Measurements from ENCODE around the gene ERAS.

GRCh38 chrX:48791063-48791820 is 35.1 kb upstream of the ERAS start:
- TF ChIP-seq POLR2A (IDR thresholded peaks at IDR 0.05; ENCODE audit: extremely low read depth, insufficient read length), result no peak
- TF ChIP-seq CTCF (IDR thresholded peaks at IDR 0.05; ENCODE audit: low read depth, low read length), result no peak
- no peak for TF ChIP-seq MAX (IDR thresholded peaks at IDR 0.05; ENCODE audit: low read depth, low read length)
- TF ChIP-seq MYC (IDR thresholded peaks at IDR 0.05; ENCODE audit: low read depth, low read length), result no peak
